Activated effector memory CD4-positive, alpha-beta T cell treated with anti-CD3 and anti-CD28 coated beads, Interleukin-2, amount 50 U/mL, for 16 hours (primary cell): Measurements from ENCODE around the gene FTH1.
"Not testable (repeated sequence)": the region's sequence is repeated elsewhere in the genome, so short reads cannot be mapped to it uniquely, and the experiment has no call there.

Experiments used
- DNase-seq: peaks from one replicate; pipeline ENCODE4 v3.0.0-alpha.2; 2020

FTH1 gene

GRCh38 chr11:61967116-61967923, at the start of gene FTH1:
TSS of gene FTH1 (minus strand) at chr11:61967634. CDS start at chr11:61967425, 209 bp downstream.
- DNase-seq, result peak; percentile 95

GRCh38 chr11:62015615-62016014, 48.2 kb upstream of the FTH1 start:
- DNase-seq, result no peak

GRCh38 chr11:62013537-62014476, 46.4 kb upstream of the FTH1 start:
- DNase-seq, result no peak

DNA sequence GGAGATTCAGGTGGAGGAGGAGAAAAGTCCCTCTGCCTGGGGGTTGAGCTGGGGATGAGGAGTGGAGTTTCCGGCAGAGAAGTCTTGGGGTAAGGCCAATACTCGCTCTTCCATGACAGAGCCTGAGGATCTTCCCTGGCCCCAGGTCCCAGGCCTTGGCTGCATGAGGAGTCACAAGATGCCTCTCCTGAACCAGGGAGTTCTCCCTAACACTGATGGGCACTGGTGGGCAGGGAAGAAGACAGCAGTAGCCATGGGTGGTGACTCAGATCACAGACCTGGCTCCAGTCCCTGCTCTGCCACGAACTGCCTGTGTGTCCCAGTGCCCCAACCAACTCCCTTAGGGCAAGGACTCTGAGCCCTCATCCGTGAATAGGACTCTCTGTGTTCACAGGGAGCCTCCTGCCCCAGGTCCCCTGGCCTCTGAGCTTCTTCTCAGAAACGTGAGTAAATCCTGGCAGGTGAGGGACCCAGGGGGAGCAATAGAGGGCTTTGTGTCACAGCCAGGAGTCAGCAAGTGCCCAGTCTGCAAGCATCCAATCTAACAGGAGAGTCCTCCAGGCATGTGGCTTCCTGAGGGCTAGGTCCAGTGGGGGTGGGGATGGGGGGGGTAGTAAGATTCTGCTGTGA, 45.5 kb upstream of the FTH1 start:
- no peak for DNase-seq

DNA sequence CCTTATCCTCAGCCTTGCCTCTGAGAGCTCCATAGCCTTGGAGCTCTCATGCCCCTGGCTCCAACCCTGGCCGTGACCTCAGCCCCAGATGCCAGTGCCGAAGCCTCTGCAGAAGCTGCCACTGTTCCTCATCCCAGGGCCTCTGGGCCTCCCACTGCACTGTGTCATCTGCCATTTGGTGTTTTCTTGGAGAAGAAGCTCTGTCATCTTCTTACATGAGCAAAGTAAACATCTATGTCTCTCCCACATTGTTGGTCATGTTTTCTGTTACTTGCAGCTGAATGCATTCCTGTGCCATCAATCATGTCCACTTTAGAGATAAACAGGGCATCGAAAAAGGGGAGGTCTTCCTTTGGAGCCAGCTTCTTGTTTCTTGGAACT, 45.0 kb upstream of the FTH1 start:
- DNase-seq, result no peak

DNA sequence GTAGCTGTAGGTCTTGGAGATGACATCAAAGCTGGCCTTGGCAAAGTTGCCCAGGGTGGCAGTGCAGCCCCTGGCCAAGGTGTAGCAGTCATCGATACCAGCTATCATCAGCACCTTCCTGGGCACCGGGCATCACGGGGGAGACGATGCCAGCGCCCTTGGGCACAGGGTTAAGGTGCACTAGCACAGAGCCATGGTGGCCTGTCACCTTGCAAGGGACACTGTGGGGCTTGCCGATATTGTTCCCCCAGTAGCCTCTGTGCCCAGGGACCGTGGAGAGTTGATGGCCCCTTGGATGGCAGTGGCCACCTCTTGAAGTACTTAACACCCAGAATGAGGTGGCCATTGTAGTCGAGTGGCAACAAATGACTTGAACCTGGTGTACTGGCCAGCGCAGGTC, 44.4 kb upstream of the FTH1 start:
- DNase-seq, result no peak

- no peak for DNase-seq
These were observed 43.6 kb upstream of the FTH1 start for GRCh38 chr11:62010935-62011528.

DNA sequence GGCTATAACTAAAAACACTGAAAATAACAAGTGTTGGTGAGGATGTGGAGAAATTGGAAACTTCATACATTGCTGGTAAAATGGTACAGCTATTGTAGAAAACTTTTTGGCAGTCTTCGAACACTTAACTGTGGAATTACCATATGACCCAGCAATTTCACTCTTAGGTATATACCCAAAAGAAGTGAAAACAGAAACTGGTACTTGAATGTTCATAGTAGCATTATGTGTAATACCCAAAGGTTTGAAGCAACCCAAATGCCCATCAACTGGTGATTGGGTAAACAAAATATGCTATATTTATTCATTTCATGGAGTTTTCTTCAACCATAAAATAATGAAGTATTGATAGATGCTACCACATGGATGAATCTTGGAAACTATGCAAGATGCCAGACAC, 40.8 kb upstream of the FTH1 start:
- DNase-seq, result no peak

DNA sequence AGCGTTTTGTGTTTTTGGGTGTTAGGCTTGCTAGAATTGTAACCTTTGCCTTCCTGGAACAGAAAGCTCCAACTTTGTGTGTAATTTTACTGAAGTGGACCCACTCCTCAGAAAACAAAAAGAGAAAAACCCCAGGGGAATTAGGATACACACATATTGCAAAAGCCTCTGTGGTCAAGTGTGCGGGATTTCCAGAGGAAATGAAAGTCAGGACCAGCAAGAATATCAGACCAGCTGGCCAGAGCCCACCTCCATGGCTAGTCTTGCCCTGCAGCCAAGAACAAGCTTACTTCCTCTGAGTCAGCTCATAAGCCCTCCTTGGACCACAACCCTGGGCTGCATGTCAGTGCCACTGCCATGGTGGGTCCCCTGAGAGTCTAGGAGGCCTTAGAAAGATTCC, 37.0 kb upstream of the FTH1 start:
- no peak for DNase-seq

- DNase-seq, result not testable (repeated sequence)
These were observed 34.8 kb upstream of the FTH1 start for GRCh38 chr11:62002283-62002682.

DNA sequence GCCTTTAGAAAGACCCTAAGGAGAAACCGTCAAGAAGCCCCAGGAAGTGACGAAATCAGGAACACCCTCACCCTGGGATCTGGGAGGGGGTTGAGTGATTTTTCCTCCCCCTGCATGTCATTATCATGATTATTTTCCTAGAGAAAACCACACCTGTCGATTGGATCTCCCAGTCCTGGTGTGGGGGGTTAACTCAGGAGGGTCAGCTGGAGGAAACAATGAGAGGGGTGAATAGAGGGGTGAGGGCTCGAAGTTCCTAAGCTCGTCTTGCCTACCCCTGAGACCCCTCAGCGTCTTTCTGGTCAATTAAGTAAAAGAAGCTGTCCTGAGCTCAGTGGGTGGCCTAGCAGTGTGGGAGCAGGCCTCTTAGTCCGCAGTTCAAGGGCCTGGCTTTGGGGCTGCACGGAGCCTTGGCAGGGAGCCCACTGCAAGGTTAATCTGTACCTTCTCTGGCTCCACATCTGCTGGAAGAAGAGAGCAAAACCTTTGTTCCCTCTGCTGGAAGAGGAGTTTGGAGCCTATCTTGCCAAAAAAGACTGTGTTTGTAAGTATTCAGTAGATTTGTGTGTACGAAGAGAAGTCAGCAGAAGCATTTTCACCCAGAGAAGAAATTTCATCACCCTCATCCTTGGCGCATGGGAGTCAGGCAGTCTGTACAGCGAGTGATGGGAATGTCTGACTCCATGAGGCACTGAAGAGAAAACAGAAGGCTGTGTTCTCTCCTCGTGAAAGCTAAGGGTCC, 34.2 kb upstream of the FTH1 start:
- no peak for DNase-seq

DNA sequence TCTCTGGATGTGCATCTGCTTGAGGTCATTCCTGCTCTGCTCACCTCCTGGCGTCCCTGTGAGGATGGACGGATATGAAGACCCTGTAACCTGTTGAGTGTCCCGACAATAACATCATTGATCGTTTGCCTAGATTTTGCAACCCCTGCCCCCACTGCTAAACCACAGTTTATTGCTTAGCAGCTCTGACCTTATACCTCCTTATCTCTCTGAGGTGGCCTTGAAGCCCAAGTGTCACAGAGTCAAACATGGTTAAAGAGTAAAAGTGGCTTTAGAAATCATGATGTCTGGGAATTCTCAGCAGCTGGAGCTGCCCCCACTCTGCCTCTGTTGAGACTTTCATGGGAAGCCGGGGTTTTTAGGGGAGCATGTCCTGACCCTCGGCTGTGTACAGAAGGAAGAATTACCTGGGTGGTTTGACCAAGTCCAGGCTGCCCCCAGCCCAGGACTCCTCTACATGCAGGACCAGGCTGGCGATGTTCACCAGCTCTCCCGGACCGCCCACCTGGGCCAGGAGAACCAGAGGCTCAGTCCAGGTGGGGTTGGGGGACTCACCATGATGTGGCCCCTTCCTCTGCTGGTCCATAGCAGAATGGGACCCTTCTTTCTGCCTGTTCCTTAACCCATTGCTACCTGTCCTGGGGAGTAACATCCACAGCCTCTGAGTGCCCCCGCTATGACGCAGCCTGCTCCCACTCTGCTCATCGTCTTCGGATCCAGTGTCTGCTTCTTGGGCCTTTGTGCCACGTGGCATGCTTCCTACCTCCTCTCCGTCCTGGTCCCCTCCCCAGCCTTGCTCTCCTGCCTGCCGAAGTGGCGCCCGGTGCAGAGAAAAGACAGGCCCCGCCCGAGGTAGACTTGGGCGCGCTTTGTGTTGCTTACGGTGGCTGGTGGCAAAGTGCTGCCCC, 33.4 kb upstream of the FTH1 start:
- no peak for DNase-seq

GRCh38 chr11:61999141-61999975, 31.9 kb upstream of the FTH1 start:
- DNase-seq, result no peak

DNA sequence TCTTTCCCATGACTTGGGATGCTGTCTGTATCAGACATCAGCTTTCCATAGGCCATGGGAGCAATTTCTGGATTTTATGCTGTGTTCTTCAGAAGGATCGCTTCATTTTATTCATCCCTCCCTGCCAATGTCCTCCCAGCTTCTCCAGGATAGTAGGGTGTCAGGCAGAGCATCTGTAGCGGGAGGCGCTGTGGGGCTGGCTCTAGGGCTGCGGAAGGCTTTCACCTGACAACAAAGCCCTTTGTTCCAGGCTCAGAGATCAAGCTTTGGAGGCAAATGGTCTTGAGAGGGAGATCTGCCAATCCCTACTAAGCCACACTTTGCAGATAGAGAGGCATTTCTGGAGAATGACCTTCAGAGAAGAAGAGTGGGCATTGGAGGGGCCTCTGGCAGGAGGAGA, 29.5 kb upstream of the FTH1 start:
- DNase-seq, result no peak

GRCh38 chr11:61994981-61995380, 27.5 kb upstream of the FTH1 start:
- no peak for DNase-seq

- no peak for DNase-seq
These were observed 18.4 kb upstream of the FTH1 start for GRCh38 chr11:61985869-61986268.

GRCh38 chr11:61983419-61983818, 16.0 kb upstream of the FTH1 start:
- no peak for DNase-seq

- no peak for DNase-seq
These were observed 13.5 kb upstream of the FTH1 start for GRCh38 chr11:61980783-61981541.
